GM21381 (cell line): ENCODE measurements around the gene RAPSN.
"Not testable (repeated sequence)": the region's sequence is repeated elsewhere in the genome, so short reads cannot be mapped to it uniquely, and the experiment has no call there.

Source experiments
- ATAC-seq: cut with Tn5 transposase; IDR thresholded peaks from one replicate; pipeline ENCODE4 v1.9.1; 2021; ENCODE audit warnings: mild to moderate bottlenecking, moderate library complexity; ENCODE audit not compliant: unreplicated experiment

The RAPSN gene

DNA sequence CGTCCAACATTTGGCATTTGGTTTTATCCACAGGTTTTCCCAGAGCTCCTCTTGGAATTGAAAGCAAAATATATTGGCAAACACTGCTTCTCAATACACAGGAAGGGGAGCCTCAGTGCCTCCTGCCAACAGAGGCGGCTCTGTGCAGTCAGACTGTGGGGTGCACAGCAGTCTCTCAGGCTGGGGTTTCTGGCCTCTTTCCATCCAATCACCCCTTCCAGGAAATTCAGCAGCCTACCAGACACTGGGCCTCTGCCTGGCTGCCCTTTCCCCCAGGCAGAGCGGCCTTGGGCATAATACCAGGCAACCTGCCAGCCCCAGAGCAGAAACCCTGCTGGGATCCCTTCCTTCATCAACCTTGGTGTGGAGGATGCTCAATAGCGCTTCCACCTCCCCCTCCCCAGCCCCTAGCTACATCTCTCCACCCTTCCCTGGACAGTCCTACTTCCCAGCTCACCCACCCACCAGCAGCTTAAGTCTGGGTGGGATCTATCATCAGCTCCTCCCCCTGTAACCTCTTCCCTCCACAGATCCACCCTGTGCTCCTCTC lies 17.8 kb upstream of the RAPSN start:
- ATAC-seq: no peak

DNA sequence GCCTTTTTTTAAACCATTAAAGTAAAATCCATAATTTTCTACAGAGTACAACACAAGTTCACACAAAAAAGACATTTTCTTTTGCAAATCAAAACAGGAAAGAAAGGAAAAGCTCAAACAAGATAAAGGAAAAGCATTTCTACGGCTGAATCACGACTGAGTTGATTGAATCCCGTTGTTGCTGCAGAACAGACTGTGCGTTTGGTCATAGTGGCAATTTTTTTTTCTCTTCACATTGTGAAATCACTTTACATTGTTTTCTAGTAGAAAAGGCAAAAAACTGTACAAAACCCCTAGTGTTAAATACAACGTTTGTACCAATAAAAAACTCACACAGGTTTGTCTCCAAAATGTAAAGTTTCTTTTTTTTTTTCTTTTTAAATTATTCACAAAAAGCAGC lies 17.3 kb upstream of the RAPSN start:
- no peak for ATAC-seq

DNA sequence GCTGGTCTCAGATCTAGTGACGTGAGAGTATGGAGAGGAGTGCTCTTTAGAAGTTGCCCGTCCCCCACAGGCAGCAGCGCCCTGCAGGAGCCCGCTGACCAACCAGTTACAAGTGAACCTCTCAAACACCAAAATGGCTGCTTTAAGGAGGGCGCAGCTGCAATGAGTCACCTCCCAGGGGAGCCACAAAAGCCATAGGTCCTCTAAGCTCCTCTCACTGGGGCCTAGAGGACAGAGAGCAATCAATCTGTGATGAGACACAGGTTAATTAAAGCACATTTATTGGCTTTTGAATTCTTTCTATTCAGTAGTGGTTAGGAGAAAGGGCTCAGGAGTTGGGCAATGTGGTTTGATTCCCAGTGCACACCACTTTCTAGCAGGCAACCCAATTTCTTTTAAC lies 15.5 kb upstream of the RAPSN start:
- ATAC-seq: no peak

DNA sequence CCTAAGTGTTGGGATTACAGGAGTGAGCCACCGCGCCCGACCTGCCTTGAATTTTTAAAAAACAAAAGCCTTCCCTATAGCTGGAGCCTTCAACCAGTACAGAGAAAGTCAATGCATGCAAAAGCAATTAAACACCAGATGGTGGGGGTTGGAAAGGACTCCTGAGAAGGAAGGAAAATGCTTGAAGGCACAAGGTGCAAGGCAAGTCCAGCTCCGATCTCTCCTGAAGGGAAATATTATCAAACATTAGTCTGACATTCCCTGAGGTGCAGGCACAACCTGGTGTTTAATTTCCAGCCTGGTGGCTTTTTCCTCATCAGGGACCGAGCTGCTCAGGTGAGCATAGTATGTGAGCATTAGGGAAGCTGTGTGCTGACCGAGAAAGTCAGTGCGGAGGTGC lies 12.9 kb upstream of the RAPSN start:
- ATAC-seq: no peak

DNA sequence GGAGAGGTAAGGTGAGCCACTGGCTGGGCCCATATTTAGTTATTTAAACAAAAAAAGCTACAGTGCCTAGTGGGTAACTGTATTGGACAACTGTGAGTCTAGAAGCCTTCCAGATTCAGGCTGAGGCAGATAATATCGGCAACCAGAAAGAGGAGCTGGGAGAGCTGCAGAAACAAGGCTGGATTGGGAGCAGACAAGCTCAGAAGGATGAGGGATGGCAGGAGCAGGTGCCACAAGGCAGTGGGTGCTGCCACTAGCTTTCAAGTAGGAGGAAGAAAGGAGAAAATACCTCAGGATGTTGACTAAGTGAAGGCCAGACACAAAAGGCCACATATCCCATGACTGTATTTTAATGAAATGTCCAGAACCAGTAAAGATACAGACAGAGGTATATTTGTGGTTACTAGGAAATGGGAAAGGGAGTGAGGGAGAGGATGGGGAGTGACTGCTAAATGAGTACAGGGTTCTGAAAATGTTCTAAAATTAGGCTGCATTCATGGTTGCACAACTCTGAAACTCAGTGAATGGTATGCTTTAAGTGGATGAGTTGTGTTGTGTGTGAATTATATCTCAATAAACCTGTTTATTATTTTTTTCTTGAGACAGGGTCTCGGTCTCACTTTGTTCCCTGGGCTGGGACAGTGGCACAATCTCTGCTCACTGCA lies 11.8 kb upstream of the RAPSN start:
- ATAC-seq: no peak

DNA sequence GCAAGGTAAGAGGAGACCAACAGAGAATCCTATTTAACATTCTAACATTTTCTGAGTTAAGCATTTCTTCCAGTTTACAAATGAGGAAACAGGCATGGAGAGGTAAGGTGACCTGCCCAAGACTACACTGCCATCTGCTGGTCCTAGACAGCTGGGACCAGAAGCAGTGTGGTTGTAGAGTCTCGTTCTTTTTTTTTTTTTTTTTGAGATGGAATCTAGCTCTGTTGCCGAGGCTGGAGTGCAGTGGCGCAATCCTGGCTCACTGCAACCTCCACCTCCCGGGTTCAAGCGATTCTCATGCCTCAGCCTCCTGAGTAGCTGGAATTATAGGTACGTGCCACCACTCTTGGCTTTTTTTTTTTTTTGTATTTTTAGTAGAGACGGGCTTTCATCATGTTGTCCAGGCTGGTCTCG lies 5.3 kb upstream of the RAPSN start:
- not testable (repeated sequence) for ATAC-seq

DNA sequence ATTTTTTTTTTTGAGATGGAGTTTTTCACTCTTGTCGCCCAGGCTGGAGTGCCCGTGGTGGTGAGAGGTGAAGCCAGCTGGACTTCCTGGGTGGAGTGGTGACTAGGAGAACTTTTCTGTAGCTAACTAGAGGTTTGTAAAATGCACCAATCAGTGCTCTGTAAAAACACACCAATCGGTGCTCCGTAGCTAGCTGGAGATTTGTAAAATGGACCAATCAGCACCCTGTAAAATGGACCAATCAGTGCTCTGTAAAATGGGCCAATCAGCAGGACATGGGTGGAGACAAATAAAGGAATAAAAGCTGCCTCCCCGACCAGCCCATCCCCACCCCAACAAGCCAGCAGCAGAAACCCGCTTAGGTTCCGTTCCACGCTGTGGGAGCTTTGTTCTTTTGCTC lies 4.4 kb upstream of the RAPSN start:
- ATAC-seq: no peak

DNA sequence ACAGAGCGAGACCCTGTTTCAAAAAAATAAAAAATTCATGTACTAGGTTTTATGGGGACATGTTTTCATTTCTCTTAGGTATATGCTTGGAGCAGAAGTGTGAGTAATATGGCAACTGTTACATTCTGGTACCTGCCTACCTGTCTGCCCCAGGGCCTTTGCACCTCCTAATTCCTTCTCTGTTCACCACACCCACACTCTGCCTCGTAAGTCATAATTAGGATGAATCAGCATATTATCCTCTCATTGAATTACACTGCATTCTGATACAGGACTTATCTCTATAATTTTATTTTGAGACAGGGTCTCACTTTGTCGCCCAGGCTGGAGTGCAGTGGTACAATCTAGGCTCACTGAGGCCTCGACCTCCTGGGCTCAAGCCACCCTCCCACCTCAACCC lies 3.1 kb upstream of the RAPSN start:
- no peak for ATAC-seq

DNA sequence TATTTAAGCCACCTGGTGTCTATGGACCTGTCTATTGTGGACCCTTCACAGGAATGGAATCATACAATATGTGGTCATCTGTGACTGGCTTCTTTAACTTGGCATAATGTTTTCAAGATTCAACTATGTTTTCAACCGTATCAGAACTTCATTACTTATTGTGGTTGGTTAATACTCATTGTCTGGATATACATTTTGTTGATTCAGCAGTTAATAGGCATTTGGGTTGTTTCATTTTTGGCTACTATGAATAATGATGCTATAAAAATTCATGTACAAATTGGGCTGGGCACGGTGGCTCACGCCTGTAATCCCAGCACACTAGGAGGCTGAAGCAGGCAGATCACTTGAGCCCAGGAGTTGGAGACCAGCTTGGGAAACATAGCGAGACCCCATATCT lies 2.5 kb upstream of the RAPSN start:
- ATAC-seq: no peak

DNA sequence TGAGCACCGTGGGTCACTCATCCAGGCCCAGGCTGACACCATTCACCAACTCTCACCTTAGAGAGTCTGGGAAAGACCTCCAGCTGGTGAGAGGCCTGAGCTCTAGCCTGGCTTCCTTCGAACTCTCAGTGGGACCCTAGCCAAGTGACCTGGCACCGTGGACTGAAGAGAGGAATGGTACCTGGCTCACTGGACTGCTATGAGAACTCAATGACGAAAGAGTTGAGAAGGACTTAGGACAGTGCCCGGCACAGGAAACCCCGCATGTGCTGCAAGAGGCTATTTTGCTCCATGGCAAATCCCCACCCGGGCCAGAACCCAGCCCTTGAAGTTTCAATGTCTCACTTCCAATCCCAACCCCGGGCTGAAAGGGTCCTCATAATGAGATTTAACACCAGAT lies 605 bp upstream of the RAPSN start:
- ATAC-seq: no peak

DNA sequence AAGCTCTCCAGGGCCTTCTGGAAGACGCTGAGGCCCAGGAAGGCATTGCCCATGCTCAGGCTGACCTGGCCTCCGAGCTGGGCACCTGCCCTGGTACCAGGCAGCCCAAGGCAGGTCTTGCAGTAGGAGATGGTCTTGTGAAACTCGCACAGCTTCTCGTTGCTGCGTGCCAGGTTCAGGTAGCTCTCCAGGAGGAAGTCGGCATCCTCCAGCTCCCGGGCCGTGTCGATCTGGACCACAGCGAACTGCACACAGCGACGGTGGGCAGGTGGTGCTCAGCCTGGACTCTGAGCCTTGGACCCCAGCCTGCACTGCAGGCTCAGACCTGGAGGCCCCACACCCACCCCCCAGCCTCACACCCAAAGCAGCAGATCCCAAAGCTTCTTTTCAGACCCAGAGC lies 1.0 kb downstream of the RAPSN start:
- ATAC-seq: no peak

DNA sequence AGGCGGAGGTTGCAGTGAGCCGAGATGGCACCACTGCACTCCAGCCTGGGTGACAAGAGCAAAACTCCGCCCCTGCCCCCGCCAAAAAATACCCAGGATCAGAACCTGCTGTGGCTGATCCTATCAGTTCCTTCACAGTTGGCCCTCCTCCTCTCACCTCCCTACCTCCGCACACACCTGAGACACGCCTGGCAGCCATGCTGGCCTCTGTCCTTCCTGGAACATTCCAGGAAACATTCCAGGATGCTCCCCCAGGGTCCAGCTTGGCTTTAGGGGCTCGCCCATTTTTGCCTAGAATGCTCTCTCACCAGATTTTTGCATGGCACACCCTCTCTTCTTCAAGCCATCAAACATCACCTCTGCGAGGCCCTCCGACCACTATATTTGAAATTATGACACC lies 2.1 kb downstream of the RAPSN start:
- ATAC-seq: no peak

DNA sequence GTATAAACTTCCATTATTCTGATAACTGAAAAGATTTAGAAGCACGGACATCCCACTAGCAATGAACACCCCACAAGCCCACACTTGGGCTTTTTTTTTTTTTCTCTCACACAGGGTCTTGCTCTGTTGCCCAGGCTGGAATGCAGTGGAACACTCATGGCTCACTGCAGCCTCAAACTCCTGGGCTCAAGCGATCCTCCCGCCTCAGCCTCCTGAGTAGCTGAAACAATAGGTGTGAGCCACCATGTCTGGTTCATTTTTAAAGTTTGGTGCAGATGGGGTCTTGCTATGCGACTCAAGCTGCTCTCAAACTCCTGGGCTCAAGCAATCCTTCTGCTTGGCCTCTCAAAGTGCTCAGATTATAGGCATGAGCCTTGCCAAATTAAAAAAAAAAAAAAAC lies 3.1 kb downstream of the RAPSN start:
- no peak for ATAC-seq

DNA sequence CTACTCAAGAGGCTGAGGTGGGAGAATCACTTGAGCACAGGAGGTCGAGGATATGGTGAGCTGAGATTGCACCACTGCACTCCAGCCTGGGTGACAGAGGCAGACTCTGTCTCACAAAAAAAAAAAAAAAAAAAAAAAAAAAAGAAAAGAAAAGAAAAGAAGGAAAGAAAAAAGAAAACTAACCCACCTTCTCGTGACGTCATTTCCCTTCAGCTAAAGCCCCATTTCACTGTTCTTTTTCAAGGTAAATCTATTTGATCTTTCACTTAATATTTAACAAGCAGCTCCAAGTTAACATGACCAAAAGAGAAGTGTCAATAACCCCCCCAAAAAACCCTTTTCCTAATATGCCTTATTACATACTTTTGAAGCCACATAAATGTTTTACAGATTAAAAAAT lies 5.1 kb downstream of the RAPSN start:
- ATAC-seq: no peak

DNA sequence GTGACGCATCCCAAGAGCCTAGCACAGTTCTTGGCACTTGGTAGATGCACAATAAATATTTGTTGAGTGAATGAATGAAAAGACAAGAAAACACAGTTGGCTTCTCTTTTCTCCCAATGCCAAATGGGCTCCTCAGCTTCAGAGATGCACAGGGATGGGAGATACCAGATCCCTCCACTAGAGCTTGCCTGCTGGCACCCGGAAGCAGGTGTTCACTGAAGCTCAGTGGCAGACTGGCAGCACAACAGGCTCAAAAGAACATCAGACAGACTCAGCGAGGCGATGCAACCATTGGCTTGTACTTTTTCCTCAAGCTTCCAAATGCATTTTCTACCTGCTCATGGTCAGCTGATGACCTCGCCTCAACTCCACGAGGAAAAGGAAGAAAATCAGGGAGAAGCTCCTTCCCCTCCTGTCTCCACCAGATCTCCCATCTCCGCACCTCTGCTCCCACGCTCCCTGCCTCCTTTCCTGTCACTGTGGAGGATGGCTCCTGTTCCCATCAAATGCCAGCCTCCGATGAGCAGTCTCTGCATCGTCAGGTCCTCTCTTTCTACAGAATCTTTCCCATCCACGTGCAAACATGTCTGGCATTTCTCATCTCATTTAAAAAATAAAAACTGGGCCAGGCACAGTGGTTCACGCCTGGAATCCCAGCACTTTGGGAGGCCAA lies 5.8 kb downstream of the RAPSN start:
- no peak for ATAC-seq

DNA sequence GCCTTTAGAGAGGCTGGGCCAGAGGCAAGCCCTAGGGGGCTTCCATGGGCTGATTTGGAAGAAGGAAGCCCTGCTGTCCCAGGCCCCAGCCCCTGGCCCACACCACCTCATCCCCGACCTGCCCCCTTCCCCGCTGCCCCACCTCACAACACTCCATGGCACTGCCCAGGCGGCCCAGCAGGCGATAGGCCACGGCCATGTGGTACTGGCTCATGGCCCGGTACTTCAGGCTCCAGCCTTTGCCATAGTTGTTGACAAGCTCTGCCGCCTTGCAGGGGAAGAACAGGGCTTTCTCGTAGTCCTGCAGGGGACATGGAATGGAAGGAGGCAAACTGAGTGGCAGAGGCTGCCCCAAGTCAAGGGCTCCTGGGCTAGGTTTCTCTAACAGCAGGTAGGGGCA lies 6.4 kb downstream of the RAPSN start:
- no peak for ATAC-seq

DNA sequence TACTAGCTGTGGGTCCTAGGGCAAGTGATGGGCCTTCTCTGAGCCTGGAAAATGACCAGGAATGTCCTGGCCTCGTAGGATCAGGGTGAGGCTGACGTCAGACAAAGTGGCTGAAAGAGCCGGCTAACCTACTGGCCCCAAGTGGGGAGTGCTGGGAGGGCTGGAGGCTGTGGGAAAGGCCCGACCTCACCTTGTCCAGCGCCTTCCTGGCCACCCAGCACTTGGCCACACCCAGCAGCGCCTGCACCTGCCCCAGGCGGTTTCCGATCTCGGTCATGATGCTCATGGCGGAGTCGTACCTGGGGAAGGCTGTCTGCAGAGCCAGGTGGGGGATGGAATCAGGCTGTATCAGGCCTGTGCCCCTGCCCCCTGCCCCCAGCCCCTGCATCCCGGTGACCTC lies 7.5 kb downstream of the RAPSN start:
- no peak for ATAC-seq

DNA sequence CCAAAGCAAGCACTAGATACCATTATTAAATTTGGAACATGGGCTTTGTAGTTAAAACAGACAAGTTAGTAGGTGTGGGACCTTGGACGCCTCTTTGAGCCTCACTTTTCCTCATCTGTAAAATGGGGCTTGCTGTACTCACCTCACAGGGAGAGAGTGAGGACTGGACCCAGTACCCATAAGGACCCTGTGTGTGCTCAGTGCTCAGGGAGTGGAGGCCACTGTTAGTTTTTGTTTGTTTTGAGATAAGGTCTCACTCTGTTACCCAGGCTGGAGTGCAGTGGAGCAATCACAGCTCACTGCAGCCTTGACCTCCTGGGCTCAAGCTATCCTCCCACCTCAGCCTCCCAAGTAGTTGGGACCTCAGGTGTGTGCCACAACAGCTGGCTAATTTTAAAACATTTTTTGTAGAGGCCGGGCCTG lies 8.9 kb downstream of the RAPSN start:
- no peak for ATAC-seq

DNA sequence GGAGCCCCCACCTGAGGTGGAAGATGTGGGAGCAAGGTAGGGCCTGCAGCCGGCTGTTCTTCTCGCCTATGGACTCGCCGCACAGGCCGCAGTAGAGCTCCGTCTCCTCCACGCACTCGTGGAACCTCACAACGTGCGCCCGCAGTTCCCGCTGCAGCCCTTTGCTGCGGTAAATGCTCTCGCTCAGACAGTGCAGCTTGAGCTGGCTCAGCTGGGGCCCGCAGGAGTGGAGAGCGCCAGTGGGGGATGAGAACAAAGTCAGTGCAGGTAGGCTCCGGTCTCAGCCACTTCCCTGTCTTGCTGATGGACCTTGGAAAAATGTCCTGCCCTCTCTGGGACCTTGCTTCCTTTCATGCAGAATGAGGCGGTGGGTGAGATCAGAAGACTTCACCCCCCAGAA lies 10.2 kb downstream of the RAPSN start:
- no peak for ATAC-seq

DNA sequence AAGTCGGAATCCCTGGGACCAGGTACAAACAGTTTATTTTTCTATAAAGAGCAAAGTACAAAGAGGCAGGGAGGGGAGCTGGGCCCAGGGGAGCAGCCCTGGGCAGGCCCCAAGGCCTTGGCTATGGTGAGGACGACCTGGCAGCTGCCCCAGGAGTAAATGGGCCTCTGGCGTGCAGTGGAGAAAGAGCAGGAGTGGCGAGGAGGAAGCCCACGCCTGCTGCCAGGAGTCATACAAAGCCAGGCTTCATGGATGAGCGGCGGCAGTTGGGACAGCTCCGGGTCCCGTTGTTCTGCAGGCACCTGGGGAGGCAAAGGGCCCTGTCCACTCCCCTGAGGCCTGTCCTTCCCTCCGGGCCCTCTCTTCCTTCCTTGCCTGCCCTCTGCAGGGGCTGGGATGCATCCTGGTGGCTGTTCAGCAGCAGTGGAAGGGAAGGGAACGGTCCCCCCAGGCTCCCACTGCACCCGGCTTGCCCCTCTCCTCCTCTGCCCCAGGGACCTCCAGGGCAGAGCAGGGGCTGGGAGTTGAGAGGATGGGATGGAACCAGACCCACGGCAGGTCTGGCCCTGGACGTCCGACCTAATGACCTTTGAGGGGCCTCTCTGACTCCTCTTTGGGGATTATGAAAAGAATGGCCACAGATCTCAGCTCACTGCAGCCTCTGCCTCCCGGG lies 11.1 kb downstream of the RAPSN start:
- ATAC-seq: no peak

DNA sequence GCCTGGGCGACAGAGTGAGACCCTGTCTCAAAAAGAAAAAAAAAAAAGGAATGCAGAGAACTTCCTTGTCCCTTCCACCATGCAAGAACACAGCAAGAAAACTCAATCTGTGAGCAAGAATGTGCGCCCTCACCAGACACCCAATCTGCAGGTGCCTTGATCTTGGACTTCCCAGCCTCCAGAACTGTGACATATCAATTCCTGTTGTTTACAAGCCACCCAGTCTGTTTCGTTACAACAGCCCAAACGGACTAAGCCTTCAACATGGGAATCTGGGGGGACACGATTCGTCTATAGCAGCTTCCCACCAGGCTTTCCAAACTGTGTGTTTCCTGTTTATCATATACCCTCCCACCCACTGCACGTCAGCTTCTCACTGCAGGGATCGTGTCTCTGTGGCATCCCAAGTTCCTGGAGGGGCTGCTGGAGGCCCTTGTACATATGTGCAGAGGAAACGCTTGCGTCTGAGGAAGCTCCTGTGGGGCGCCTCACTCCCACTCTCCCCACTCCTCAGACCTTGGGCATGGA lies 11.7 kb downstream of the RAPSN start:
- no peak for ATAC-seq

DNA sequence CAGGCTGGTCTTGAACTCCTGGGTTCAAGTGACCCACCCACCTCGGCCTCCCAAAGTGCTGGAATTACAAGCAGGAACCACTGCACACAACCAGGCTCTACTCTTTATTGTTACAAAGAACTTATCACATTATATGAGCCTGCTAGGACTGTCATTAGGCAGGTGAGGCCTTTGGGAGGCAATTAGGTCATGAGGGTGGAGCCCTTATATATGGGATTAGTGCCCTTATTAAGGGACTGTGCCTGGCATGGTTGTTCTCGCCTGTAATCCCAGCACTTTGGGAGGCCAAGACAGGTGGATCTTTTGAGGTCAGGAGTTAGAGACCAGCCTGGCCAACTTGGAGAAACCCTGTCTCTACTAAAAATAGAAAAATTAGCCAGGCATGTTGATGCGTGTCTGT lies 12.2 kb downstream of the RAPSN start:
- ATAC-seq: no peak
